C4-2B (cell line): ENCODE data around the gene ABCB11.

Source experiments
- H3K27ac ChIP-seq: fragments of 450-650 bp; 2 replicates; pipeline ENCODE4 v1.5.1; 2017
- CTCF ChIP-seq: fragments of 450-650 bp; conservative IDR thresholded peaks from 2 replicates; pipeline ENCODE4 v1.5.1; 2017; ENCODE audit warnings: mild to moderate bottlenecking
- ZFX ChIP-seq: fragments of 450-650 bp; IDR thresholded peaks from 2 replicates; pipeline ENCODE4 v1.6.1; 2017

Gene ABCB11

DNA sequence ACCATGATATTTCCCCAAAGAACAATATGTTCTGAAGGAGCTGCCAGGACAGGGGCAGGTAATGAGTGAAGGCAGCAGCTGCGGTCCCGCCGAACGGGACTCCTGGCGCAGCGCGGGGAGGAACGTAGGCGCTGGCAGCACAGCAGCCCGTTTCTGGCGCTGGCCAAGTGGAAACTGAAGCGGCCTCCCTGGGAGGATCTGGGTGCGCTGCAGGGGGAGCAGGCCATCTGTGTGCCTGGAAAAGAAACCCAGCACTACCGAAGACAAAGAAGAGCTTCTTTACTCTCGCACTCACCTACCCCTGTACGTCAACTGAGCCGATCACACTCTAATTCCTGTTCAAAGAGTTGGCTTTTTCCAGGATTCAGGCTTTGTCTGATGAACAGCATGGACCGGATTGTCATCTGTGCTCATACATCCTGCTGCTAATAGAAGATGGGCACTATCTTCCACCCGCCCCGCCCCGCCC lies 118.2 kb downstream of the ABCB11 start:
- no peak overlapping the region for H3K27ac ChIP-seq
- TF ChIP-seq ZFX = no peak
- TF ChIP-seq CTCF = no peak

GRCh38 chr2:168912466-168912865 lies 118.7 kb downstream of the ABCB11 start:
- no peak overlapping the region for H3K27ac ChIP-seq
- TF ChIP-seq CTCF (no peak), ZFX (no peak)

DNA sequence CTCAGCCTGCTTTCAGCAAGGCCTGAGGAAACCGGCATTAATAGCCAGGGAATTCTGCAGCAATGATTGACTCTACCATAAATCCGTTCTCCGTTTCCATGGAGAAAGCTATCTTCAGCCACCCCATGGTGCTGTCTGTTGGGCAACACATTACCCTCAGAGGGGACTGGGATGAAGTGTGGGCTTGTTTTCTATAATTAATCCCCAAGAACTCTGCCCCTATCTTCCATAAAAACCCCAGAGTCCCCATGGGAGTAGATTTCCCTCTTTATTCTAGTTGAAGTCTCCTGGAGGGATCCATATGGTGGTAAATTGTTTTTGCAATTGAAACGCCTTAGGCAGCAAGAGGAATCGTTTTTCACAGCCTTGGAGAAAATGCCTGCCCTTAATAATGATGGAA lies 120.8 kb downstream of the ABCB11 start:
- H3K27ac ChIP-seq = no peak overlapping the region
- TF ChIP-seq ZFX (no peak), CTCF (no peak)

DNA sequence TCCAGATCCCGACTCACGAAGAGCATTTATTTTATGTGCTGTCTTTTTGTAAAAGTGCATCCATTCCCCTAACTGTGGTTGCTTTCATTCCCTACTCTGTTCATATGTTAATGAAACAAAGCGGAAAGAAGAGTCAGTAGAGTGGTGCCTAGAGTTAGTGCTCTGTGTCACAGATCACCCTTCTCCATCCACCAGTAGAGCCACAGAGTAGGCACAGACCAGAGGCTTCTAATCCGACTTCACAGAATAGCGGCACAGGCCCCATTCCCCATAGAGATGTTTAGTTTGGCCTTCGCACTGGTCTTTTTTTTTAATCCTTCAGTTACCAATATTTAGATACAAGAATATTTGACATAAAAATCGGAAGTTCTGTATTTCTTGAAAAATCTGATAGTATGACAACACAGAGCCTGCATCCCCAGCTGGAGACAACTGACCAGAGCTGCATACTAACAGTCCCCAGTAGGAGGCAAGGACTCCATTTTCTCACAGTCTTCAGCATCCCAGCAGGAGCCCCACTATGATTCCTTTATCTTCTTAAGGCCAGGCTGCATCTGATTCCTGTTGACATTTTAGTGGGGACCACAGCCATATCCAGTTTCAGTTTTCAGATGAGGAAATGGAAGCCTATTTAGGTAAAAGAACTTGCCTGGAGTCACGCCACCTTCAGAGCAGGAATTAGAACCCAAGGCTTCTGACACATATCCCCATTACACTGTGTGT lies 123.0 kb downstream of the ABCB11 start:
- no peak overlapping the region for H3K27ac ChIP-seq
- TF ChIP-seq CTCF (no peak), ZFX (no peak)

- H3K27ac ChIP-seq = no peak overlapping the region
- TF ChIP-seq ZFX (no peak), CTCF (no peak)
Measured at GRCh38 chr2:168904358-168904757, 126.8 kb downstream of the ABCB11 start.

DNA sequence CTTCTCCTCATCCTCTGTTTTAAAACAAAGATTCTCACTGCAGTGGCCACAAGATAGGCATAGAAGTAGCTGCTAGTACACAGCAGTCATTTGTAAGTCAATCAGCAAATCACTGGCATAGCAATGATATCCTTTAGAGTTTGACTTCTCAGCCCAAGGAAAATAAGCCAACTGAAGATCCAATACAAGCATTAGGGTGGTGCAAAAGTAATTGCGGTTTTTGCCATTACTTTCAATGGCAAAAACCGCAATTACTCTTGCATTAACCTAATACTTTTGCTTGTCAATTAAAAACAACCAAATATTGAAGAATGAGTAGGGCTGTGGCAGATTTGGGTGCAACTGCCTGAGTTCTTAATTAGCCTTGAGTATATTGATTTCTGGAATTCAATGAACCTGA lies 127.2 kb downstream of the ABCB11 start:
- TF ChIP-seq ZFX = no peak
- no peak overlapping the region for H3K27ac ChIP-seq

DNA sequence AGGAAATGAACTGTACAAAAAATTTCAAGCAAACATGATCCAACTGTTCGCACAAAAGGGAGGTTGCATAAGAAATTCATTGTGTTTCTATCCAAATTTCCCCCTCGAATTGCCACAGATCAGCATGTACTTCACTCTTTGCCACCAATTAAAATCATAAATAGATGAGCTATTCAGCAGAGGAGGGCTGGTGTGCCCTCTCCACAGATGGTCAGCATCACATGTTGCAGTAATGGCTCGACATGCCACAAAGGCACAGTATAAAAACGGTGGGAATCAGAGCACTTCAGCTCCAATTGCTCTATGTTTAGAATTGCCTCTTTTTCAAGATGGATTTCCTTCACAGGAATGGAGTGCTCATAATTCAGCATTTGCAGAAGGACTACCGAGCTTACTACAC lies 130.1 kb downstream of the ABCB11 start, which contains the start of gene G6PC2:
Gene G6PC2, plus strand, starts transcription at position 289 of the 400 bp plus-strand sequence. Its CDS starts 41 bp downstream, at position 330.
- no peak for TF ChIP-seq ZFX
- no peak for TF ChIP-seq CTCF
- H3K27ac ChIP-seq = no peak within 1 kb of the TSS

- H3K27ac ChIP-seq = no peak overlapping the region
- TF ChIP-seq CTCF (no peak), ZFX (no peak)
Measured at GRCh38 chr2:168897449-168897848, 133.7 kb downstream of the ABCB11 start.
